ENCODE data around the gene TMEM88.

- TF ChIP-seq CTCF (IDR thresholded peaks at IDR 0.05 in 2 of 3, conservative IDR thresholded peaks at IDR 0.05 in 1 of 3; ENCODE audit: borderline replicate concordance in 1 of 3, insufficient read depth in 1 of 3, low read depth in 2 of 3, low read length in 2 of 3) (no peak), ZFX (IDR thresholded peaks at IDR 0.05) (no peak), EZH2phosphoT487 (IDR thresholded peaks at IDR 0.05; ENCODE audit: borderline replicate concordance) (no peak), POLR2A (IDR thresholded peaks at IDR 0.05; ENCODE audit: borderline replicate concordance, extremely low read depth, insufficient read depth, insufficient read length) (no peak), JUND (IDR thresholded peaks at IDR 0.05) (no peak), RAD21 (IDR thresholded peaks at IDR 0.05; ENCODE audit: low read depth) (no peak), MAX (IDR thresholded peaks at IDR 0.05) (no peak), SP1 (IDR thresholded peaks at IDR 0.05; ENCODE audit: low read depth) (no peak), ZNF274 (IDR thresholded peaks at IDR 0.05; ENCODE audit: low read depth, low read length) (no peak)
These were observed 17.3 kb upstream of the TMEM88 start for GRCh38 chr17:7837408-7838088.

Data from HCT116 (cell line).